ENCODE results near the gene KCNJ1.

KCNJ1 gene

GRCh38 chr11:128807909-128808308 lies 59.2 kb downstream of the KCNJ1 start:
- no peak for TF ChIP-seq CTCF (IDR thresholded peaks at IDR 0.05; ENCODE audit: low read depth, low read length)
- H3K4me3 ChIP-seq (ENCODE audit: low read depth, low read length) = no peak overlapping the region

- TF ChIP-seq CTCF (IDR thresholded peaks at IDR 0.05; ENCODE audit: low read depth, low read length) = no peak
- no peak overlapping the region for H3K4me3 ChIP-seq (ENCODE audit: low read depth, low read length)
Observed at GRCh38 chr11:128806506-128807261, 60.4 kb downstream of the KCNJ1 start.

- H3K4me3 ChIP-seq (ENCODE audit: low read depth, low read length) = no peak overlapping the region
- TF ChIP-seq CTCF (IDR thresholded peaks at IDR 0.05; ENCODE audit: low read depth, low read length) = no peak
Observed at GRCh38 chr11:128804481-128804880, 62.6 kb downstream of the KCNJ1 start.

GRCh38 chr11:128803449-128804245 lies 63.4 kb downstream of the KCNJ1 start:
- TF ChIP-seq CTCF (IDR thresholded peaks at IDR 0.05; ENCODE audit: low read depth, low read length) = no peak
- H3K4me3 ChIP-seq (ENCODE audit: low read depth, low read length) = no peak overlapping the region

- H3K4me3 ChIP-seq (ENCODE audit: low read depth, low read length) = no peak overlapping the region
- no peak for TF ChIP-seq CTCF (IDR thresholded peaks at IDR 0.05; ENCODE audit: low read depth, low read length)
Observed at GRCh38 chr11:128803011-128803410, 64.1 kb downstream of the KCNJ1 start.

- no peak overlapping the region for H3K4me3 ChIP-seq (ENCODE audit: low read depth, low read length)
- TF ChIP-seq CTCF (IDR thresholded peaks at IDR 0.05; ENCODE audit: low read depth, low read length) = peak; percentile 43
Observed at GRCh38 chr11:128802358-128802981, 64.6 kb downstream of the KCNJ1 start.
